GM18519 (cell line): ENCODE results near the gene SEC14L3.

Source experiments
- ATAC-seq: cut with Tn5 transposase; IDR thresholded peaks from one replicate; pipeline ENCODE4 v1.9.1; 2021; ENCODE audit warnings: mild to moderate bottlenecking, moderate library complexity; ENCODE audit not compliant: unreplicated experiment, low FRiP score

SEC14L3 gene

DNA sequence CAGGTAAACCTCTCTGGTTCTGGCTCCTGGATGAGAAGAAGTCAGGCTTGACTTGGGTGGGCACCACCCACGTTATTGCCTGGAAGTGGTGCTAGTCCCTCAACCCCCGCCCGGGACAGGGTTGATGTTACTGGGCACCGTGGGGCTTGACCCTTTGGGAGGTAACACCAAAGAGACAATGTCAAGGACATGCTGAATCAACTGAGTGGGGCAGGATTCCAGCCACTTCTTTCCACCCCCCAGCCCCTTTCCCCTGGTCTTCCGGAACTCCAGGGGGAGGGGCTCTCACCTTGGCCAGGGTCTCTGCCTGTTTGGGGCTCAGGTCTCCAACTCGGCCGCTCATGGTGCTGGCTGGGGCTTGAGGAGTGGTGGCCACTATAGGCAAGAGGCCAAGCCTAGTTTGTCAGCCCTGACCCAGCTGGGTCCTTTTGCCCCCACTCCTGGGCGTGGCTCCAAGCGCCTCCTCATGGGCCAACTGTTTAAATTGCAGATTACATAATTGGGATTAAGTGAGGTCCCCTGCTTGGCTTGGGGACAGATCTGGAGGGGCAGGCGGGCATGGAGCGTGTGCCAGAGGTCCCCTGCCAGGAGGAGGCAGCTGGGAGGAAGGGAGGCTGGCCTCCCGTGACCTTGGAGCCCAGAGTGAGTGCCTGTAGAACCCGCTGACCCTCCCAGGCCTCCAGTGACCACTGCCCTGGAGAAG, at the start of gene SEC14L3:
SEC14L3 (minus strand) TSS at position 402 of the 703 bp plus-strand sequence; CDS start at position 343, 59 bp downstream.
- no peak for ATAC-seq

DNA sequence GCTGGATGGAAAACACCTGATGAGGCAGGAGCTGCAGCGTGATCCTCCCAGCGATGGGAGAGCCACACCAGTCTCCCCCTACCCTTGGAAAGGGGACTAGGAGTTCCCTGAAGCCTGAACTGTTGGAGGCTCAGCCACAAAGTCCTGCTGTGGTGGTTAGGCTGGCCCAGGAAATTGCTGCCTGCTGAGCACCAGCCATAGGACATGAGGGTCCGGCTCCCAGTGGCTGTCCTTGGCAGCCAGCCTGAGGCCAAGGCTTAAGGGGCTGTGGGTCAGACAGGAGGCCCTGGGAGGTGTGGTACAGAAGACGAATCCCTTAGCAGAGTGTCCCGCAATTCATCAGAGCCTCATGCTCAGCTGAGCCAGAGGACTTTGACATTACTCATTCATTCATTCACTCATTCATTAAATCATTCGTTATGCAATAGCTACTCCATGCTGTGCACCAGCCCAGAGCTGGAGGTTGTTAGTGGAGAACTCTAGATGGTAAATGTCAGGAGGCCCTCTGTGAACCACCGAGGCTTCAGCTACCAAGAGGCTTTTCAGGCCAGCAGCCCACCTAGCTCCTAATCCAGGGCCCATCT, 48.1 kb upstream of the SEC14L3 start:
- ATAC-seq, result no peak

DNA sequence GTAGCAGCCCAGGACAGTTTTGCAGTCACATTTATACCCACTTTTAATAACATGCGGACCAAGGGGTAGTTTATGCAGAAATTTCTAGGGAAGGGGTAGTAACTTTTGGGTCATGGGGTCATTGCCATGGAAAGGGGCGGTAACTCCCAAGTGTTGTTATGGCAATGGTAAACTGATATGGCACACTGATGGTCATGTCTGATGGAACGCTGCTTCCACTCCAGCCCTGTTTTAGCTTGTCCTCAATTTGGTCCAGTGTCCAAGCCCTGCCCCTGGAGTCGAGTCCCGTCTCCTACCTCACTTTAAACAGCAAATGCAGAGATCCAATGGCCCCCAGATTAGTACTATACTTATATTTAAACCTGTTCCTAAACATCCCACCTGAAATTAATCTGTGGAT, 44.9 kb upstream of the SEC14L3 start:
- ATAC-seq, result no peak

DNA sequence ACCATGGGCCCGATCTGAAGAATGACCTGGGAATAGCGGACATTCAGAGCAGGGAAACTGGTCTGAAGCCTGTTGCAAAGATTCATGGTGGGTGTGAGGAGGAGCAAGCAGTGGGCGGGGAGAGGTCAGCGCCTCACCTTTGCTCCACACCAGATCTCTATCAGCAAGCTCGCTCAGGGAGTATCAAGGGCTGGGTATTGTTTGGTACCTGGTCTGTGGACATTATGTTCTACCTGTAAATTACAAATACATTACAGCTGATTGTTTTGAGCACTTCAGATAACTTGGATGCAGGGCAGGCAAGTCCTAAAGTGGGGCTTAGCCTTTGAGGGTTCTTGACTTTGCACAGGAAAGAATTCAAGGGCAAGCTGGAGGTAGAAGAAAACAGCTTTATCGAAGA, 44.5 kb upstream of the SEC14L3 start:
- no peak for ATAC-seq

DNA sequence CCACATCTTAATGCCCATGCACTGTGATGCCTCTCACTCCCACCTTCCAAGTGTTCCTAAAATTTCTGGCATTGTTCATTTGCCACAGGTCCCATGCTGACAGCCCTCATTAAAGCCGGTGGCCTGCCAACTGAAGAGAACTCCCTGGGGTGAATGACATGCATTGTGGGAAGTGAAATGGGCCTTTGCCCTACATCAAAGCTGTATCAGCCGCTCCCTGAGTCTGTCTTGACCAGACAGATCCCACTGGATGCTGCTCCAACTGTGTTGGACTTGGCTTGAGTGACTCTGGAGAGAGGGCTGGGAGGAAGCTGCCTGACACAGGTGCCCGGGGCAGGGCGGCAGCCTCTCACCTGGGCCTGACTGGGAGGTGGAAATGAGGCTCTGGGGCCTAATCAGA, 42.4 kb upstream of the SEC14L3 start:
- ATAC-seq, result no peak

DNA sequence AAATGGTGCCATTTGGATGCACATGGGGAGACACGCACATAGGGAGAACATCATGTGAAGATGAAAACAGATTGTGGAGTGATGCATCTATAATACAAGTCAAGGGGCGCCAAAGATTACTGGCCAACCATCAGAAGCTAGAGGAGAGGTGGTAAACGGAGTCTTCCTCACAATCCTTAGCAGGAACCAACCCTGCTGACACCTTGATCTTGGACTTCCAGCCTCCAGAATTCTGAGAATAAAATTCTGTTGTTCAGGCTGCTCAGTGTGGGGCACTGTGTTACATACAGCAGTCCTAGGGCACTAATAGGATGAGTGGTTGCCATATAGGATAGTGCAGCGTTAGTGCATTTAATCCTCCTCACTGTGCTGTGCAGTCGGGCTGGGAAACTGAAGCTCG, 41.6 kb upstream of the SEC14L3 start:
- ATAC-seq, result no peak

DNA sequence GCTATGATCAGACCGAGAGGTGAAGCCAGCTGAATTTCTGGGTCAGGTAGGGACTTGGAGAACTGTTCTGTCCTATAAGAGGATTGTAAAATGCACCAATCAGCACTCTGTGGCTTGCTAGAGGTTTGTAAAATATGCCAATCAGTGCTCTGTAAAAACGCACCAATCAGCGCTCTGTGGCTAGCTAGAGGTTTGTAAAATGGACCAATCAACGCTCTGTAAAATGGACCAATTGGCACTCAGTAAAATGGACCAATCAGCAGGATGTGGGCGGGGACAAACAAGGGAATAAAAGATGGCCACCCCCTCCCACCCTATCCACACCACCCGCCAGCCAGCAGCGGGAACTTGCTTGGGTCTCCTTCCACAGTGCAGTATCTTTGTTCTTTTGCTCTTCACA, 40.1 kb upstream of the SEC14L3 start:
- ATAC-seq, result no peak

DNA sequence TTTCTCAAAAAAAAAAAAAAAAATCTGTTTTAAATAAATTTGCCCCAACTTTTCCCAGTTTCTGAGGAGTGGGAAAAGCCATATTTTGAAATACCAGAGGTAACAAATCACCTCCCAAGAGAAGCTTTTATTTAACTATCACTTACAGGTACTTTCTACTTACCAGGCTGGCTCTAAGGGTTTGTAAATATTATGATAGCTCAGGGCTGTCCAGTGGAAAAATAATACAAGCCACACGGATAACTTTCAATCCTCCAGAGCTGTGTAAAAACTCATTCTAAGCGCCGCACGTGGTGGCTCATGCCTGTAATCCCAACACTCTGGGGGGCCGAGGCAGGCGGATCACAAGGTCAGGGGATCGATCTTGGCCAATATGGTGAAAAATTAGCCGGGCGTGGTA, 39.3 kb upstream of the SEC14L3 start:
- no peak for ATAC-seq

DNA sequence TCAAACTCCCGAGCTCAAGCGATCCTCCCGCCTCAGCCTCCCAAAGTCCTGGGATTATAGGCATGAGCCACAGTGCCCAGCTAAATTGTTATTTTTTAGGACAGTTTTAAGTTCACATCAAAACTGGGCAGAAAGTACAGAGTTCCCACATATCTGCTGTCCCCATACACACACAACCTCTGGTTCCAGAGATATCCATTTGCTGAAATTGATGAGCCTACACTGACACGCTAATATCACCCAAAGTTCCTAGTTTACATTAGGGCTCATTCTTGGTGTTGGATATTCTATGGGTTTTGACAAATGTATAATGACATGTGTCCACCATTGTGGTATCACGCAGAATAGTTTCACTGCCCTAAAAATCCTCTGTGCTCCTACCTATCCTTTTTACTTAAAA, 36.4 kb upstream of the SEC14L3 start:
- no peak for ATAC-seq

DNA sequence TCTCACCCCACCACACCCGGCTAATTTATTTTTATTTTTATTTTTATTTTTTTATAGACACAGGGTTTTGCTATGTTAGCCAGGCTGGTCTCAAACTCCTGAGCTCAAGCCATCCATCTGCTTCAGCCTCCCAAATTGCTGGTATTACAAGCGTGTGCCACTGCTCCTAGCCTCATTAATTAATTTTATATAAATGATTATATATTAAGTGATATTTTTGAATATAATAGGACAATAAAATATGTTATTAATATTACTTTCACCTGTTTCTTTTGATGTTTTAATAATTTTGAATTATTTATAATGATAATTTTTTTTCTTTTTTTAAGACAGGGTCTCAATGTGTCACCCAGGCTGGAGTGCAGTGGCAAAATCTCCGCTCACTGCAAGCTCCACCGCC, 35.9 kb upstream of the SEC14L3 start:
- ATAC-seq, result no peak

DNA sequence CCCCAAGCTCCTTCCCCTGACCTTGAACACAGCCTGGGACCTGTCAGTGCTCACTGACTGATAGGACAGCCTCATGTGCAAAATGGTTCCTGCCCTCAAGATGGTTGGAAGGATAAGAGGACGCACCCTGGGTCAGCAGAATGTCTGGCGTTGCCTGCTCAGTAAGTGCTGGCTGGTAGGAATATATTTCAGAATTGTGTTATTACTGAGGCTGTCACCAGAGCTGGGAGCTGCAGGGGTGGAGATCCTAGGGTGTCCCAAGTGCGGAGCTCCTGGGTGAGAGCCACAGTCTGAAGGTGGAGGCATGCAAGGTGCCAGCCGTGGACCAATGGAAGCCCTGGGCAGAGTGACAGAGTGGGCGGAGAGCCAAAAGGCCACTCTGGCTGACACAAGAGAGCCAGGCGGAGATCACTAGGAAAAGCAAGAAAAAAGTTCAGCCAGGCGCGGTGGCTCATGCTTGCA, 34.7 kb upstream of the SEC14L3 start:
- no peak for ATAC-seq

DNA sequence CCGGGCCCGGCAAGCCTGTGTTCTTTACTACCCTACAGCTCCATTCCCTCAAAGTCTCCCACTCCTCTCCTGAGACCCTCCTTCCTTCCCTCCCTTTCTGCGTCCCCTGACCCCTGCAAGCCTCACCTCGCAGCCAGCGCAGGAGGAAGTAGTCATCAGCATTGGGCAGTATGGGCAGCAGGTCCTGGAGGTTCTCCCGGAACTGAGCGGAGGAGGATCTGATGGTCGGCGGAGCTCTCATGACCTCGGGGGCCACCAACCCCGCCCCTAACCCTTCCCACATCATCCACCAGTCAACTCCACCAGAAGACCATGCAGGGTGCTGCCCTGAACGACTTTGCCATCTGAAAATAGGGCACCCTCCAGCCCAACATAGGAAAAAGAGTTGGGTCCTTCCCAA, 31.7 kb upstream of the SEC14L3 start:
- ATAC-seq, result no peak

DNA sequence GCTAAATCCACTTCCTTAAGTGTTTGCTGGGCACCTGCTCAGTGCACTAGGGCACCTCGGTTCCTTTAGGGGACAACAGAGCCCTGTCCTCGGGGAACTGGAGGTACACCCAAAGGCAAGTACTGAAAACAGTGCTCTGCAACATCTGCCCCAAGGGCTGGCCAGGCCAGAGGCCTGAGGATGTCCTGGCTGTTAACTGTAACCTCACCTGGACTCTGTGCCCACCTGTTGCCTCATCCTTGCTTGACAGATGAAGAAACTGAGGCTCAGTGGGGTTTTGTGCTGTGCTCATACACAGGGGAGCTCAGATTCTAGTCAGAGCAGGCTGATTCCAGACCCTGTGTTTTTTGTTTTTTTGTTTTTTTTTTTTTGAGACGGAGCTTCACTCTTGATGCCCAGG, 31.1 kb upstream of the SEC14L3 start:
- no peak for ATAC-seq

DNA sequence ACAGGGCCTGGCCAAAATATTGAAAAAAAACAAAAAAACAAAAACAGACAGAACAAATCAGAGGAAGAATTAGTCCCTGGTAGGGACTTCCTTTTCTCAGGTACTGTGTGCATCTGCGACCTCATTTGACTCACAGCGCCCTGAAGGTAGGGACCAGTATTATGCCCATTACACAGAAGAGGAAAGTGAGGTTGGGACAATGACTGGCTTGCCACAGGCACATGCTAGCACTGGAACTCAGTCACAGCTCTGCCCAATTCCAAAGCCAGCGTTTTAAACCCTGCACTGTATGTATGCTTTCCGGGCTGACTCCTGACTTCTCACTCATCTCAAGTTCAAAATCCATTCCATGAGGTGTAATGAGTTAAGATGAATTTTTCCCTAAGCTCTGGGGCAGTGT, 30.3 kb upstream of the SEC14L3 start:
- ATAC-seq, result no peak

DNA sequence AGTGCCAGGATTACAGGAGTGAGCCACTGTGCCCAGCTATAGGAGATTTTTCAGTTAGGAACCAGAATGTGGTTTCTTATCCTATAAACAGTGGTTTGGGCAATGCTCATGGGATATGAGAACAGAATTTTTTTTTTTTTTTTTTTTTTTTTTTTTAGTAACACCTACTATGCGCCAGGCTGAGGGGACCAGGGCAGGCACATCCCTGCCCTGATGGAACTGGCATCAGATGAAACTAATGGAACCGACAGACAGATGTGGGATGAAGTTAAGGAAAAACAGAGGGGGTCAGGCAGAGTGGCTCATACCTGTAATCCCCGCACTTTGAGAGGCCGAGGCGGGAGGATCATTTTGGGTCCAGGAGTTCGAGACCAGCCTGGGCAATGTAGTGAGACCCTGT, 28.8 kb upstream of the SEC14L3 start:
- ATAC-seq, result no peak

DNA sequence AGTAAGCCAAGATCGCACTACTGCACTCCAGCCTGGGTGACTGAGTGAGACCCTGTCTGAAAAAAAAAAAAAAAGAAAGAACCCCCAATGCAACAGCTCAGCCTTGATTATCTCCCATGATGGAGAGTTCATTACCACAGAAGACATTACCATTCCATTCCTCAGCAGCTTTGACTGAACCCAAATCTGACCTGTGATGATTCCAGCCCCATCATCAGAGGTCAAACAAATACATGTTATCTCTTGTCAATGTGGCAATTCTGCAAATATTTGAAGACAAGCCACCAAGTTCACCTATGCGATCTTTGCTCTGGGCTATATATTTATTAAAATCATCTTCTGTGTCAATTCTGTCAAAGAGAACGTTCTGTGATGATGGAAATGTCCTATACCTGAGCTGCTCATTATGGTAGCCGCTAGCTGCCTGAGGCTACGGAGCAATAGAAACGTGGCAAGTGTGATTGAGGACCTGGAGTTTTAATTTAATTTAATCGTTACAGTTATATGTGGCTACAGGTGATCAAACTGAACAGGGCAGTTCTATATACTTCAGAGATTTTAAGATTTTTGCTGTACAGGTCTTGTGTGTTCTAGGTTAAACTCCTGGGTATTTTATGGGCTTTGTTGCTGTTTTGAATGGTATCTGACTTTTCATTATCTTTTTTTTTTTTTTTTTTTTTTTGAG, 25.8 kb upstream of the SEC14L3 start:
- ATAC-seq, result no peak

DNA sequence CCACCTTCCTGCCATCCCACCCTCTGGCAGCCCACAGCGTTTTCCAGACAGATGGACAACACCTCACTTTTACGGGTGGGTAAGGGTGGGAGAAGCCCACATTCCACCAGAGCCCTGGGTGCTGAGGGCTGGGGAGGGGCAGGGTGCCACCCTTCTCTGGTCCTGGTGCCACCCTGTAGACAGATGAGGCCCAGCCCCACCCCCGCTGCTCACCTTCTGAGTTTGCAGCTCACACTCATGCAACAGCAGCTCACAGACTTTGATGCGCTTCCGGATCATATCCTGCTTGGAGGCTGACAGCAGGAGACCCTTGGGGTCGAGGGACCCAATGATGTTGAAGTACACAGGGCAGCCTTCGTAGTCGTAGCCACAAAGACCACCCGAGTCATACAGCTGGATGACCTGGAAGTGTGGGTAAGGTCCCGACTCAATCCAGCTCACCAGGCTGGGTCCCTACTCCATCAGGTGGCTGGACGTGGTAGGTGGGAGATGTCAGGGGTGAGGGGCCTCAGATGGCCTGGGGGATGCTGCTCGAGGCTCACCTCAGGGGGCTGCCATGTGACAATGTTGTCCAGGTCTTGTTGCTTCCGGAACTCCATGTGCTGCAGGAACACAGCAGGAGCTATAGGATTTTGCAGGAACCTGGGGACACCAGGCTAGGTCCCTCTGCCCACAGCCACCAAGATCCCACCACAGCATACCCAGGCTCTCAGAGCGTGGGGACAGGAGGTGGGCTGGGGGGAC, 23.4 kb upstream of the SEC14L3 start:
- ATAC-seq, result no peak

DNA sequence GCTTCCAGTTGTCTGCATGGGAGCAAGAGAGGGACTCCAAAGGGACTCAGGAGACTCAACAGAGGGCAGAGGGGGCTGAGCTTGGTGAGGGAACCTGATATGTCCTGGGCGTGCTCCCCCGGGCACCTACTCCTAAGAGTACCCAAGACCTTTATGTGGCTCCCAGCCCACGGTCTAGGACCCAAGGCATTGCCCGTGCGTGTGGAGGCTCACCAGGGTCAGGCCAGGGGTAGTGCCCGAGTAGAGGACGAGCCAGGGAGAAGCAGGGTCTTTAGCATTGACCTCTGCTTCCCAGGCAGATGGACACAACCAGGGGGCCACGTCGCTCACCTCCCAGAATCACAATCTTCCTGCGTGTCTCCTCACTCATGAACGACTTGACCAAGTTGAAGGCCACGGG, 20.3 kb upstream of the SEC14L3 start:
- no peak for ATAC-seq

DNA sequence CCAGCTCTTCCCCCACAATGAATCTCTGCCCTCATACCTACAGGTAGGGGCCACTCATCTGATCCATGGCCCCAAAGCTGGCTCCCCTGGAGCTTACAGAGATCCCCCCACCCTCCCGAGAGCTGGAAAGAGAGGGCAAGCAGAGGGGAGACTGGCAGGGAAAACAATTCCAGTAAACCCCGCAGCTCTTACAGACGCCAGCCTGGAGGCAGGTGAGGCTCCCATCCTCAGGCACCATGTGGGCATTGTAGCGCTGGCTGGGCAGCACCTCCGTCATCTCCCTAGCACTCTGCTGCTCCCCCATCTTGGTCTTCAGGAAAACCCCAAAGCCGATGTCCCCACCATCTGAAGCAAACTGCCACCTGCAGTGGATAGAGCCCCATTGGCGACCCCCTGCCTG, 19.6 kb upstream of the SEC14L3 start:
- ATAC-seq, result no peak

DNA sequence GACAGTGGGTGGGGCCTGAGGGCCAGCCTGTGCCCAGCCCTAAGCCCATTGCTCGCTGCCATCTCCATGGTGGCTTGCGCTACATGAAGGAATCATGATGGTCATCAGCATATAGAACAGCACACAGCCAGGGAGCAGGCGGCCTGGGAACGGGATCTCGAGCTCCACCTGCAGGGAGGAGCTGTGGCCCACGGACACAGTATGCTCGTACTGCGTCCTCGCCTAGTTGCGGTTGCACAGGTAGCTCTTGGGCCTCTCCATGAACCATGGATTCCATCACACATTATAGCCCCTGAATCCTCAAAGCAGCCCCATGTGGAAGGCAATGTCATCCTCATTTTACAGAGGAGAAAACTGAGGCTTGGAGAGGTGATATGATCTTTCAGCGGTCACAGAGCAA, 18.6 kb upstream of the SEC14L3 start:
- no peak for ATAC-seq

DNA sequence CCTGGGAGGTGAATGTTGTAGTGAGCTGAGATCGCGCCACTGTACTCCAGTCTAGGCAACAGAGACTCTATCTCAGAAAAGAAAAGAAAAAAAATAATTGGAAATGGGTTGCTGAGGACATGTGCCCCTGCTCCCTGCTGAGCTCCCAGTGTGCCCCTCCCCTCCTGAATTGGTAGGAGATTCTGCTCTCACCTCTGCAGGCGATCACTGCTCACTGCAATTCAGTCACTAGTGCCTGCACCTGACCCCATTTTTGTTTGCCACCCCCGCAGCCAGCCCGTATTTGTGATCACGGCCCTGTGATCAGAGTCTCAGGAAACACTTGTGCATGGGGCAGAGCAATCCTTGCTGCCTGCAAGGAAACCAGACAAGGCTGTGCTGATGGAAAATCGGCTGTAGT, 16.3 kb upstream of the SEC14L3 start:
- ATAC-seq, result no peak
